ENCODE results near the gene APOC4.

Gene APOC4

GRCh38 chr19:44931541-44931940 lies 10.5 kb upstream of the APOC4 start:
- H3K27me3 Mint-ChIP-seq: peaks cover 3% of the 10 kb centered on the region
- no peak overlapping the region for H3K27ac Mint-ChIP-seq
- H3K4me3 Mint-ChIP-seq: no peak overlapping the region
- no peaks in the 10 kb centered on the region for H3K9me3 Mint-ChIP-seq
- peaks cover 5% of the 10 kb centered on the region for H3K4me1 Mint-ChIP-seq
- DNase-seq (ENCODE audit: low spot score in 2 of 2) (no peak), ATAC-seq (ENCODE audit: low read depth) (no peak)
- no peaks in the 10 kb centered on the region for H3K36me3 Mint-ChIP-seq

GRCh38 chr19:44939668-44940067 lies 2.4 kb upstream of the APOC4 start:
- Mint-ChIP-seq H3K27me3 (no peaks in the 10 kb centered on the region), H3K9me3 (no peaks in the 10 kb centered on the region), H3K4me3 (no peak overlapping the region), H3K36me3 (no peaks in the 10 kb centered on the region), H3K4me1 (peaks cover 14% of the 10 kb centered on the region), H3K27ac (no peak overlapping the region)
- DNase-seq (ENCODE audit: low spot score in 2 of 2) (no peak), ATAC-seq (ENCODE audit: low read depth) (no peak)

- Mint-ChIP-seq H3K27me3 (no peaks in the 10 kb centered on the region), H3K4me3 (peak overlapping the region; percentile 38), H3K4me1 (peaks cover 14% of the 10 kb centered on the region), H3K36me3 (no peaks in the 10 kb centered on the region), H3K9me3 (no peaks in the 10 kb centered on the region), H3K27ac (peak overlapping the region; percentile 72)
- DNase-seq (ENCODE audit: low spot score in 2 of 2) (peak; percentile 32 to 41), ATAC-seq (ENCODE audit: low read depth) (peak; percentile 98)
These were observed 1.8 kb downstream of the APOC4 start for GRCh38 chr19:44943801-44944249.

- DNase-seq (ENCODE audit: low spot score in 2 of 2) (no peak), ATAC-seq (ENCODE audit: low read depth) (no peak)
- H3K4me3 Mint-ChIP-seq: no peak overlapping the region
- H3K4me1 Mint-ChIP-seq: peaks cover 10% of the 10 kb centered on the region
- H3K27me3 Mint-ChIP-seq: no peaks in the 10 kb centered on the region
- no peaks in the 10 kb centered on the region for H3K9me3 Mint-ChIP-seq
- no peaks in the 10 kb centered on the region for H3K36me3 Mint-ChIP-seq
- no peak overlapping the region for H3K27ac Mint-ChIP-seq
These were observed 5.1 kb downstream of the APOC4 start for GRCh38 chr19:44947041-44947581.

GRCh38 chr19:44948237-44948636 lies 6.2 kb downstream of the APOC4 start:
- H3K4me1 Mint-ChIP-seq: peaks cover 6% of the 10 kb centered on the region
- H3K27me3 Mint-ChIP-seq: no peaks in the 10 kb centered on the region
- H3K4me3 Mint-ChIP-seq: no peak overlapping the region
- H3K9me3 Mint-ChIP-seq: no peaks in the 10 kb centered on the region
- H3K27ac Mint-ChIP-seq: no peak overlapping the region
- no peak for ATAC-seq (ENCODE audit: low read depth)
- no peak for DNase-seq (ENCODE audit: low spot score in 2 of 2)
- H3K36me3 Mint-ChIP-seq: no peaks in the 10 kb centered on the region

- Mint-ChIP-seq H3K4me1 (peaks cover 4% of the 10 kb centered on the region), H3K9me3 (no peaks in the 10 kb centered on the region), H3K4me3 (no peak overlapping the region), H3K27me3 (no peaks in the 10 kb centered on the region), H3K27ac (no peak overlapping the region), H3K36me3 (no peaks in the 10 kb centered on the region)
- ATAC-seq (ENCODE audit: low read depth) (no peak), DNase-seq (ENCODE audit: low spot score in 2 of 2) (no peak)
These were observed 6.8 kb downstream of the APOC4 start for GRCh38 chr19:44948763-44949374.

GRCh38 chr19:44949550-44949949 lies 7.5 kb downstream of the APOC4 start:
- peaks cover 2% of the 10 kb centered on the region for H3K4me1 Mint-ChIP-seq
- H3K27ac Mint-ChIP-seq: no peak overlapping the region
- ATAC-seq (ENCODE audit: low read depth) (no peak), DNase-seq (ENCODE audit: low spot score in 2 of 2) (no peak)
- no peaks in the 10 kb centered on the region for H3K9me3 Mint-ChIP-seq
- H3K36me3 Mint-ChIP-seq: no peaks in the 10 kb centered on the region
- no peaks in the 10 kb centered on the region for H3K27me3 Mint-ChIP-seq
- no peak overlapping the region for H3K4me3 Mint-ChIP-seq

GRCh38 chr19:44951179-44952159 lies 9.4 kb downstream of the APOC4 start:
- no peaks in the 10 kb centered on the region for H3K36me3 Mint-ChIP-seq
- H3K27ac Mint-ChIP-seq: no peak overlapping the region
- DNase-seq (ENCODE audit: low spot score in 2 of 2) (peak; percentile 59 to 79), ATAC-seq (ENCODE audit: low read depth) (no peak)
- no peaks in the 10 kb centered on the region for H3K27me3 Mint-ChIP-seq
- H3K9me3 Mint-ChIP-seq: no peaks in the 10 kb centered on the region
- H3K4me3 Mint-ChIP-seq: no peak overlapping the region
- H3K4me1 Mint-ChIP-seq: peaks cover 12% of the 10 kb centered on the region

- Mint-ChIP-seq H3K27me3 (no peaks in the 10 kb centered on the region), H3K27ac (peak overlapping the region; percentile 94), H3K36me3 (no peaks in the 10 kb centered on the region), H3K4me3 (peak overlapping the region; percentile 93), H3K4me1 (peaks cover 25% of the 10 kb centered on the region), H3K9me3 (no peaks in the 10 kb centered on the region)
- DNase-seq (ENCODE audit: low spot score in 2 of 2) (no peak), ATAC-seq (ENCODE audit: low read depth) (no peak)
These were observed 12.2 kb downstream of the APOC4 start for GRCh38 chr19:44954278-44954648.

- peak within 1 kb of the TSS; percentile 94 for H3K27ac Mint-ChIP-seq
- no peaks in the 10 kb centered on the region for H3K36me3 Mint-ChIP-seq
- DNase-seq (ENCODE audit: low spot score in 2 of 2) (peak; percentile 89 to 90), ATAC-seq (ENCODE audit: low read depth) (peak; percentile 90)
- H3K4me1 Mint-ChIP-seq: peaks cover 30% of the 10 kb centered on the region
- H3K4me3 Mint-ChIP-seq: peak within 1 kb of the TSS; percentile 93
- no peaks in the 10 kb centered on the region for H3K9me3 Mint-ChIP-seq
- H3K27me3 Mint-ChIP-seq: no peaks in the 10 kb centered on the region
These were observed 12.8 kb downstream of the APOC4 start, which contains the start of gene CLPTM1 for GRCh38 chr19:44954649-44955504. CLPTM1 (plus strand) TSS chr19:44955380; CDS start chr19:44955396, 16 bp downstream.

GRCh38 chr19:44955505-44956439 lies 13.7 kb downstream of the APOC4 start:
- H3K4me3 Mint-ChIP-seq: peak overlapping the region; percentile 93
- no peaks in the 10 kb centered on the region for H3K9me3 Mint-ChIP-seq
- peak overlapping the region; percentile 94 for H3K27ac Mint-ChIP-seq
- ATAC-seq (ENCODE audit: low read depth) (no peak), DNase-seq (ENCODE audit: low spot score in 2 of 2) (no peak)
- no peaks in the 10 kb centered on the region for H3K27me3 Mint-ChIP-seq
- H3K4me1 Mint-ChIP-seq: peaks cover 39% of the 10 kb centered on the region
- no peaks in the 10 kb centered on the region for H3K36me3 Mint-ChIP-seq

- DNase-seq (ENCODE audit: low spot score in 2 of 2) (no peak), ATAC-seq (ENCODE audit: low read depth) (no peak)
- Mint-ChIP-seq H3K36me3 (peaks cover 2% of the 10 kb centered on the region), H3K4me3 (peak overlapping the region; percentile 1), H3K4me1 (peaks cover 48% of the 10 kb centered on the region), H3K27ac (peak overlapping the region; percentile 82), H3K9me3 (no peaks in the 10 kb centered on the region), H3K27me3 (no peaks in the 10 kb centered on the region)
These were observed 15.5 kb downstream of the APOC4 start for GRCh38 chr19:44957526-44957925.

- Mint-ChIP-seq H3K4me1 (peaks cover 48% of the 10 kb centered on the region), H3K27ac (peak overlapping the region; percentile 82), H3K27me3 (no peaks in the 10 kb centered on the region), H3K4me3 (no peak overlapping the region), H3K36me3 (peaks cover 2% of the 10 kb centered on the region), H3K9me3 (no peaks in the 10 kb centered on the region)
- no peak for DNase-seq (ENCODE audit: low spot score in 2 of 2)
- no peak for ATAC-seq (ENCODE audit: low read depth)
These were observed 16.1 kb downstream of the APOC4 start for GRCh38 chr19:44958090-44958489.

Measured in memory B cell (primary cell).